Keratinocyte (primary cell): Measurements from ENCODE around the gene KRTAP10-7. TPM values are rescaled to one million over a fixed set of nuclear protein-coding genes. Genes with fewer than 3 reads are reported as not detected.

Experiments
- DNase-seq: peaks from one replicate; pipeline ENCODE4 v3.0.0-alpha.2; 2011; ENCODE audit warnings: low read depth, missing footprints, low spot score
- FAIRE-seq: peaks from 2 replicates; lab custom pipeline; 2011; peaks lifted over from hg19 to GRCh38; lab: Jason Lieb, UNC
- H2AFZ ChIP-seq: 2 replicates; pipeline ENCODE4 v1.6.0; 2012; ENCODE audit warnings: low read length, control low read depth, inconsistent platforms; ENCODE audit not compliant: control insufficient read depth
- H3K27ac ChIP-seq: 2 replicates; pipeline ENCODE4 v1.5.1; 2011; ENCODE audit warnings: low read length; ENCODE audit not compliant: control insufficient read depth, insufficient read depth
- H3K27me3 ChIP-seq: 3 replicates; pipeline ENCODE4 v1.6.0; 2011; ENCODE audit warnings: low read length; ENCODE audit not compliant: control insufficient read depth, insufficient read depth; ENCODE audit errors: extremely low read depth
- H3K36me3 ChIP-seq, 2 experiments: 2 replicates in 1 of 2; 3 replicates in 1 of 2; pipeline ENCODE4 v1.5.1; 2011; ENCODE audit warnings: low read length in 2 of 2, mild to moderate bottlenecking in 1 of 2; ENCODE audit not compliant: control insufficient read depth in 2 of 2, insufficient read depth in 2 of 2; ENCODE audit errors: extremely low read depth in 1 of 2
- H3K4me1 ChIP-seq: 3 replicates; pipeline ENCODE4 v1.5.1; 2011; ENCODE audit warnings: low read length; ENCODE audit not compliant: control insufficient read depth, insufficient read depth; ENCODE audit errors: extremely low read depth
- H3K4me2 ChIP-seq: 3 replicates; pipeline ENCODE4 v1.6.0; 2011; ENCODE audit warnings: low read depth, low read length; ENCODE audit not compliant: control insufficient read depth, insufficient read depth; ENCODE audit errors: extremely low read depth
- H3K4me3 ChIP-seq, 3 experiments: fragments of 200-600 bp in 1 of 3; sonication (generic) in 1 of 3; 2 replicates in 2 of 3; 3 replicates in 1 of 3; pipeline ENCODE4 v1.5.1; 2011 to 2016; ENCODE audit warnings: low read length in 3 of 3, mild to moderate bottlenecking in 3 of 3, control low read depth in 2 of 3, inconsistent platforms in 1 of 3, low read depth in 1 of 3, mixed read lengths in 1 of 3, mixed run types in 1 of 3, moderate library complexity in 1 of 3; ENCODE audit not compliant: control insufficient read depth in 2 of 3, insufficient read depth in 2 of 3; ENCODE audit errors: extremely low read depth in 1 of 3
- H3K79me2 ChIP-seq: 2 replicates; pipeline ENCODE4 v1.6.0; 2012; ENCODE audit warnings: low read length; ENCODE audit not compliant: control insufficient read depth, insufficient read depth
- H3K9ac ChIP-seq: 3 replicates; pipeline ENCODE4 v1.6.0; 2011; ENCODE audit warnings: low read length; ENCODE audit not compliant: control insufficient read depth, insufficient read depth; ENCODE audit errors: extremely low read depth
- H3K9me1 ChIP-seq: 3 replicates; pipeline ENCODE4 v1.6.0; 2011; ENCODE audit warnings: low read length; ENCODE audit not compliant: control insufficient read depth, insufficient read depth; ENCODE audit errors: extremely low read depth
- H3K9me3 ChIP-seq: 2 replicates; pipeline ENCODE4 v1.5.1; 2012; ENCODE audit warnings: low read depth, low read length; ENCODE audit not compliant: control insufficient read depth
- H4K20me1 ChIP-seq: 3 replicates; pipeline ENCODE4 v1.6.0; 2011; ENCODE audit warnings: low read length; ENCODE audit not compliant: control insufficient read depth, insufficient read depth; ENCODE audit errors: extremely low read depth
- EZH2 ChIP-seq: IDR thresholded peaks from one replicate; pipeline ENCODE4 v1.6.1; 2012; ENCODE audit warnings: inconsistent platforms, mild to moderate bottlenecking, low read length, moderate library complexity
- dilution Hi-C: fragments of 300-500 bp; cut with MboI; formaldehyde crosslinking; loops from one replicate; pipeline ENCODE4 v1.7.0; 2020; ENCODE audit warnings: low sequenced_read_pairs; ENCODE audit not compliant: extremely low pct_ligation_motif_present
- polyA plus RNA-seq, 5 experiments: library from polyadenylated mRNA; depleted of rRNA in 3 of 5; stranded (reverse) in 3 of 5; stranded (forward) in 1 of 5; unstranded in 1 of 5; fragments of >200 nt; gene quantifications; 1 replicate in 1 of 5; 2 replicates in 3 of 5; 3 replicates in 1 of 5; pipeline versions ENCODE4 v1.2.1 to v1.2.3, GENCODE V29; 2011 to 2012; ENCODE audit warnings: missing spikeins in 2 of 5, low read depth in 1 of 5, low replicate concordance in 1 of 5
- TF ChIP-seq, protein P1 (sequence below), 3 experiments: IDR thresholded peaks in 1 of 3; conservative IDR thresholded peaks in 1 of 3; optimal IDR thresholded peaks in 1 of 3; 2 replicates in 2 of 3; 3 replicates in 1 of 3; pipeline versions ENCODE3 to v1.5.1; 2011; ENCODE audit warnings: low read length in 3 of 3, mild to moderate bottlenecking in 3 of 3, moderate library complexity in 2 of 3, control low read depth in 1 of 3, inconsistent platforms in 1 of 3; ENCODE audit not compliant: insufficient read depth in 2 of 3; ENCODE audit errors: extremely low read depth in 1 of 3

The KRTAP10-7 gene
- polyA plus RNA-seq, 1 donor (not counting 4 experiments of a cell fraction or from before 2014, with no cell fraction given): not detected

DNA sequence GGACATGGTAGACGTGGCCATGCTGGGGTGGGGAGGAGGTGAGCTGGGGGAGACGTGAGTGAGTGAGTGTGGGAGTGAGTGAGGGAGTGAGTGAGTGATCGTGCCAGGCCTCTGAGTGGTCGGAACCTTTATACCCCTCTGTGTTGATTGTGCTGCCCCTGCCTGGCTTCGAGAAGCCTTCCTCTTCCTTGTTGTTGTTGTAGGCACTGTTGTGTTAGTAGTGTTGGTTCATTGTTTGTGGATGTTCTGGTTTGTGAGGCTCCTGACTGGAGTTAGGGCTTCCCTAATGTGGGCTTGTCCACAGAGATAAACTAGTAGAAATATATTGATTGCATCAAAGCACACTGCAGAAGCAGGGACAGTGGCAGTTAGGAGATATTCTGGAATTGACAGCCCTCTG lies 41.7 kb upstream of the KRTAP10-7 start, which contains the start of gene KRTAP10-3:
Gene KRTAP10-3 (minus strand): TSS at position 101 of the 400 bp plus-strand sequence. CDS start 80 bp downstream, at position 21.
- H3K4me1 ChIP-seq: no peaks in the 10 kb centered on the region
- no peak within 1 kb of the TSS for H3K4me2 ChIP-seq
- H3K27me3 ChIP-seq: peaks cover 4% of the 10 kb centered on the region
- dilution Hi-C loops: no loop called here
- H3K79me2 ChIP-seq: no peaks in the 10 kb centered on the region
- TF ChIP-seq, protein P1, sequence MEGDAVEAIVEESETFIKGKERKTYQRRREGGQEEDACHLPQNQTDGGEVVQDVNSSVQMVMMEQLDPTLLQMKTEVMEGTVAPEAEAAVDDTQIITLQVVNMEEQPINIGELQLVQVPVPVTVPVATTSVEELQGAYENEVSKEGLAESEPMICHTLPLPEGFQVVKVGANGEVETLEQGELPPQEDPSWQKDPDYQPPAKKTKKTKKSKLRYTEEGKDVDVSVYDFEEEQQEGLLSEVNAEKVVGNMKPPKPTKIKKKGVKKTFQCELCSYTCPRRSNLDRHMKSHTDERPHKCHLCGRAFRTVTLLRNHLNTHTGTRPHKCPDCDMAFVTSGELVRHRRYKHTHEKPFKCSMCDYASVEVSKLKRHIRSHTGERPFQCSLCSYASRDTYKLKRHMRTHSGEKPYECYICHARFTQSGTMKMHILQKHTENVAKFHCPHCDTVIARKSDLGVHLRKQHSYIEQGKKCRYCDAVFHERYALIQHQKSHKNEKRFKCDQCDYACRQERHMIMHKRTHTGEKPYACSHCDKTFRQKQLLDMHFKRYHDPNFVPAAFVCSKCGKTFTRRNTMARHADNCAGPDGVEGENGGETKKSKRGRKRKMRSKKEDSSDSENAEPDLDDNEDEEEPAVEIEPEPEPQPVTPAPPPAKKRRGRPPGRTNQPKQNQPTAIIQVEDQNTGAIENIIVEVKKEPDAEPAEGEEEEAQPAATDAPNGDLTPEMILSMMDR (optimal IDR thresholded peaks at IDR 0.05 in 1 of 3, IDR thresholded peaks at IDR 0.05 in 1 of 3, conservative IDR thresholded peaks at IDR 0.05 in 1 of 3; ENCODE audit: extremely low read depth in 1 of 3, insufficient read depth in 2 of 3, low read length in 3 of 3): no peak
- no peak for TF ChIP-seq EZH2
- H3K9me1 ChIP-seq: no peaks in the 10 kb centered on the region
- no peak within 1 kb of the TSS for H2AFZ ChIP-seq
- H3K4me3 ChIP-seq: no peak within 1 kb of the TSS
- DNase-seq: no peak
- H4K20me1 ChIP-seq: no peaks in the 10 kb centered on the region
- no peak for FAIRE-seq
- H3K27ac ChIP-seq: no peak within 1 kb of the TSS
- H3K9me3 ChIP-seq: no peaks in the 10 kb centered on the region
- H3K36me3 ChIP-seq: no peaks in the 10 kb centered on the region
- H3K9ac ChIP-seq: no peak within 1 kb of the TSS

GRCh38 chr21:44564099-44564498 lies 36.3 kb upstream of the KRTAP10-7 start:
- H3K27me3 ChIP-seq: peaks cover 2% of the 10 kb centered on the region
- TF ChIP-seq, protein P1 (optimal IDR thresholded peaks at IDR 0.05 in 1 of 3, IDR thresholded peaks at IDR 0.05 in 1 of 3, conservative IDR thresholded peaks at IDR 0.05 in 1 of 3; ENCODE audit: extremely low read depth in 1 of 3, insufficient read depth in 2 of 3, low read length in 3 of 3): no peak
- TF ChIP-seq EZH2: no peak
- no peak overlapping the region for H3K27ac ChIP-seq
- H3K4me3 ChIP-seq: no peak overlapping the region
- no peaks in the 10 kb centered on the region for H3K79me2 ChIP-seq
- FAIRE-seq (no peak), DNase-seq (no peak)
- H3K4me1 ChIP-seq: no peaks in the 10 kb centered on the region
- no peak overlapping the region for H2AFZ ChIP-seq
- H3K36me3 ChIP-seq: no peaks in the 10 kb centered on the region
- H3K9ac ChIP-seq: no peak overlapping the region
- H3K9me1 ChIP-seq: no peaks in the 10 kb centered on the region
- H4K20me1 ChIP-seq: no peaks in the 10 kb centered on the region
- no peak overlapping the region for H3K4me2 ChIP-seq
- dilution Hi-C loops: no loop called here
- no peaks in the 10 kb centered on the region for H3K9me3 ChIP-seq
